Suprapubic skin (tissue), 4 donors: ENCODE data around the gene C1QC.

ENCODE experiments used
- EP300 ChIP-seq: sonication (generic); formaldehyde crosslinking; IDR thresholded peaks from one replicate; pipeline ENCODE4 v1.6.1; 2017; ENCODE audit warnings: antibody characterized with exemption
- POLR2A ChIP-seq, 2 donors: fragments of 450-650 bp; IDR thresholded peaks; one replicate each; pipeline ENCODE4 v1.6.1; 2017; ENCODE audit warnings: antibody characterized with exemption in 2 of 2, mild to moderate bottlenecking in 2 of 2, moderate library complexity in 2 of 2
- POLR2AphosphoS5 ChIP-seq, 3 donors: sonication (generic); formaldehyde crosslinking; IDR thresholded peaks; one replicate each; pipeline ENCODE4 v1.6.1; 2017; ENCODE audit warnings: antibody characterized with exemption in 3 of 3
- TF ChIP-seq, protein P1 (sequence below), 2 donors: fragments of 200-600 bp in 1 of 2; fragments of 450-650 bp in 1 of 2; sonication (generic) in 1 of 2; IDR thresholded peaks; one replicate each; pipeline ENCODE4 v1.5.1; 2016 to 2019; ENCODE audit warnings: antibody characterized with exemption in 2 of 2, mild to moderate bottlenecking in 1 of 2, moderate library complexity in 1 of 2

- TF ChIP-seq POLR2AphosphoS5 (IDR thresholded peaks at IDR 0.05) (no peak), EP300 (no peak), POLR2A (IDR thresholded peaks at IDR 0.05) (no peak)
- TF ChIP-seq, protein P1, sequence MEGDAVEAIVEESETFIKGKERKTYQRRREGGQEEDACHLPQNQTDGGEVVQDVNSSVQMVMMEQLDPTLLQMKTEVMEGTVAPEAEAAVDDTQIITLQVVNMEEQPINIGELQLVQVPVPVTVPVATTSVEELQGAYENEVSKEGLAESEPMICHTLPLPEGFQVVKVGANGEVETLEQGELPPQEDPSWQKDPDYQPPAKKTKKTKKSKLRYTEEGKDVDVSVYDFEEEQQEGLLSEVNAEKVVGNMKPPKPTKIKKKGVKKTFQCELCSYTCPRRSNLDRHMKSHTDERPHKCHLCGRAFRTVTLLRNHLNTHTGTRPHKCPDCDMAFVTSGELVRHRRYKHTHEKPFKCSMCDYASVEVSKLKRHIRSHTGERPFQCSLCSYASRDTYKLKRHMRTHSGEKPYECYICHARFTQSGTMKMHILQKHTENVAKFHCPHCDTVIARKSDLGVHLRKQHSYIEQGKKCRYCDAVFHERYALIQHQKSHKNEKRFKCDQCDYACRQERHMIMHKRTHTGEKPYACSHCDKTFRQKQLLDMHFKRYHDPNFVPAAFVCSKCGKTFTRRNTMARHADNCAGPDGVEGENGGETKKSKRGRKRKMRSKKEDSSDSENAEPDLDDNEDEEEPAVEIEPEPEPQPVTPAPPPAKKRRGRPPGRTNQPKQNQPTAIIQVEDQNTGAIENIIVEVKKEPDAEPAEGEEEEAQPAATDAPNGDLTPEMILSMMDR (IDR thresholded peaks at IDR 0.05) = no peak
Observed at GRCh38 chr1:22654692-22655091, 11.3 kb downstream of the C1QC start.
